Measurements from ENCODE around the gene PIM2. TPM values are rescaled to one million over a fixed set of nuclear protein-coding genes. Genes with fewer than 3 reads are reported as not detected.
"Not testable (repeated sequence)": the region's sequence is repeated elsewhere in the genome, so short reads cannot be mapped to it uniquely, and the experiment has no call there.

PIM2 gene
- total RNA-seq, 1 experiment from 2014 or later: 15.6 TPM

DNA sequence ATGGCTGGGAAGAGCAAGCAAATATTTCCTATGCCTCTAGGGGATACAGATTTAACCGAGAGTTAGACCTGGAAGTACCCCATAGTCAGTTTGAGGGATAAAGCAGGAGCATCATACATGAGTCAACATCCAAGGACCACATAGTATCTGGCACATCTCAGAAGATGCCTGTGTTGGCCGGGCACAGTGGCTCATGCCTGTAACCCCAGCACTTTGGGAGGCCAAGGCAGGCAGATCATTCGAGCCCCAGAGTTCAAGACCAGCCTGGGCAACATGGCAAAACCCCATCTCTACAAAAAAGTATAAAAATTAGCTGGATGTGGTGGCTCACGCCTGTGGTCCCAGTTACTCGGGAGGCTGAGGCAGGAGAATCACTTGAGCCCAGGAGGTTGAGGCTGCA is 32.2 kb downstream of the PIM2 start:
- H3K36me3 ChIP-seq (ENCODE audit: control insufficient read depth in 1 of 2, insufficient read depth in 2 of 2, low read length in 2 of 2); H3K27me3 ChIP-seq (ENCODE audit: insufficient read depth, low read length); RAD21 ChIA-PET (ENCODE audit: low non-redundant PET in 1 of 2, low total read pairs in 2 of 2, uncharacterized antibody in 2 of 2, unreplicated experiment in 2 of 2); intact Hi-C loops (cut with micrococcal nuclease); CTCF ChIA-PET; BruUV-seq (replicated peaks); H3K4me3 ChIP-seq (replicated peaks in 1 of 2; ENCODE audit: low read depth in 1 of 2, low read length in 2 of 2); DNase-seq (ENCODE audit: low read depth, low spot score); H3K4me2 ChIP-seq (ENCODE audit: low read length); H3K9me2 ChIP-seq (ENCODE audit: insufficient read depth); ATAC-seq; H3K79me2 ChIP-seq (ENCODE audit: insufficient read depth, low read length); POLR2A ChIA-PET; H2AFZ ChIP-seq (ENCODE audit: low read depth, low read length, poor library complexity, severe bottlenecking); H3K9me3 ChIP-seq (ENCODE audit: control insufficient read depth in 1 of 2, insufficient read depth in 1 of 2, low read depth in 1 of 2, low read length in 2 of 2); H4K20me1 ChIP-seq (ENCODE audit: insufficient read depth); H3K4me1 ChIP-seq (ENCODE audit: control insufficient read depth in 1 of 2, insufficient read depth in 2 of 2, low read length in 2 of 2); H3K27ac ChIP-seq (ENCODE audit: low read depth, low read length); H3K9ac ChIP-seq (ENCODE audit: low read length): not testable (repeated sequence)

DNA sequence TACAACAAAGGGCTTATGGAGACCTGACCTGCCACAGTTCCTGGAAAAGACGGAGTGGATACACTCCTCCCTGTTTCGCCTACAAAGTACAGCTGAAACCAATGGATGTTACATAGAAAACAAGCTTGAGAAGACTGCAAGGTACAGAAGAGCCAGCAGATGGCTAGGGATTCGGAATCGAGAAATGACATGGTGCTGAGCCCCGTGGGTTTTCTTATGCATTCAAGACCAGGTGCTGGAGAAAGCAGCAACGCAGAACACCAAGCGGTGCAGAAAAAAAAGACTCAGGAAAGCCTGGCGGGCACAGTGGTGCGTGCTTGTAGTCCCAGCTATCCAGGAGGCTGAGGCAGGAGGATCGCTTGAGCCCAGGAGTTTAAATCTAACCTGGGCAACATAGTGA is 35.1 kb downstream of the PIM2 start:
- BruUV-seq (replicated peaks): no TSS peak
- no peak overlapping the region for H3K4me2 ChIP-seq (ENCODE audit: low read length)

DNA sequence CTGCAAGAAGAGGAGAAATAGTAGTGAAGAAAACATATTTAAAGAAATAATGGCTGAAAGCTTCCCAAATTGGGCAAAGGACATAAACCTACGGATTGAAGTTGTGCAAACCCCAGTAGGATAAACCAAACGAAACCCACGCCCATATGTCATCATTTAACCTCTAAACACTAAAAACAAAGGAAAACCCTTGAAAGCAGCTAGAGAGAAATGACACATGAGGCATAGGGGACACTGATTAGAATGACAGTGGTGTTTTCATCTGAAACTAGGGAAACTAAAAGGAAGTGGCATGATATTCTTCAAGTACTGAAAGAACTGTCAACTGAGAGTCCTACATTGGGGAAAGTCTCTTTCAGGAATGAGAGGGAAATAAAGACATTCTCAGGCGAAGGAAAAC is 41.9 kb downstream of the PIM2 start:
- RAD21 ChIA-PET (ENCODE audit: low non-redundant PET in 1 of 2, low total read pairs in 2 of 2, uncharacterized antibody in 2 of 2, unreplicated experiment in 2 of 2); H3K9me3 ChIP-seq (ENCODE audit: control insufficient read depth in 1 of 2, insufficient read depth in 1 of 2, low read depth in 1 of 2, low read length in 2 of 2); POLR2A ChIA-PET; H3K36me3 ChIP-seq (ENCODE audit: control insufficient read depth in 1 of 2, insufficient read depth in 2 of 2, low read length in 2 of 2); ATAC-seq; intact Hi-C loops (cut with micrococcal nuclease); H2AFZ ChIP-seq (ENCODE audit: low read depth, low read length, poor library complexity, severe bottlenecking); BruUV-seq (replicated peaks); CTCF ChIA-PET; H4K20me1 ChIP-seq (ENCODE audit: insufficient read depth); H3K27me3 ChIP-seq (ENCODE audit: insufficient read depth, low read length); DNase-seq (ENCODE audit: low read depth, low spot score); H3K9ac ChIP-seq (ENCODE audit: low read length); H3K4me3 ChIP-seq (replicated peaks in 1 of 2; ENCODE audit: low read depth in 1 of 2, low read length in 2 of 2); H3K79me2 ChIP-seq (ENCODE audit: insufficient read depth, low read length); H3K4me1 ChIP-seq (ENCODE audit: control insufficient read depth in 1 of 2, insufficient read depth in 2 of 2, low read length in 2 of 2); H3K27ac ChIP-seq (ENCODE audit: low read depth, low read length); H3K4me2 ChIP-seq (ENCODE audit: low read length); H3K9me2 ChIP-seq (ENCODE audit: insufficient read depth): not testable (repeated sequence)

More for the DNA sequence above, 35.1 kb downstream of the PIM2 start:
- Histone ChIP-seq H3K9ac (ENCODE audit: low read length) (no peak overlapping the region), H3K4me1 (ENCODE audit: control insufficient read depth in 1 of 2, insufficient read depth in 2 of 2, low read length in 2 of 2) (no peaks in the 10 kb centered on the region), H3K79me2 (ENCODE audit: insufficient read depth, low read length) (no peaks in the 10 kb centered on the region), H3K9me3 (ENCODE audit: control insufficient read depth in 1 of 2, insufficient read depth in 1 of 2, low read depth in 1 of 2, low read length in 2 of 2) (no peaks in the 10 kb centered on the region), H4K20me1 (ENCODE audit: insufficient read depth) (no peaks in the 10 kb centered on the region), H3K9me2 (ENCODE audit: insufficient read depth) (no peaks in the 10 kb centered on the region), H3K27ac (ENCODE audit: low read depth, low read length) (no peak overlapping the region), H2AFZ (ENCODE audit: low read depth, low read length, poor library complexity, severe bottlenecking) (no peak overlapping the region), H3K36me3 (ENCODE audit: control insufficient read depth in 1 of 2, insufficient read depth in 2 of 2, low read length in 2 of 2) (no peaks in the 10 kb centered on the region), H3K4me3 (replicated peaks in 1 of 2; ENCODE audit: low read depth in 1 of 2, low read length in 2 of 2) (no peak overlapping the region), H3K27me3 (ENCODE audit: insufficient read depth, low read length) (no peaks in the 10 kb centered on the region)
- CTCF ChIA-PET: no interaction called here
- TF ChIP-seq EGR1 (IDR thresholded peaks at IDR 0.05; ENCODE audit: low read depth) (no peak), SRF (IDR thresholded peaks at IDR 0.05; ENCODE audit: low read depth) (no peak), TCF7L2 (IDR thresholded peaks at IDR 0.05; ENCODE audit: borderline replicate concordance, extremely low read depth, insufficient read depth, insufficient read length) (no peak)
- no peak for DNase-seq (ENCODE audit: low read depth, low spot score)
- ATAC-seq: no peak
- POLR2A ChIA-PET: no interaction called here
- RAD21 ChIA-PET (ENCODE audit: low non-redundant PET in 1 of 2, low total read pairs in 2 of 2, uncharacterized antibody in 2 of 2, unreplicated experiment in 2 of 2): no interaction called here
- intact Hi-C loops (cut with micrococcal nuclease): no loop called here

DNA sequence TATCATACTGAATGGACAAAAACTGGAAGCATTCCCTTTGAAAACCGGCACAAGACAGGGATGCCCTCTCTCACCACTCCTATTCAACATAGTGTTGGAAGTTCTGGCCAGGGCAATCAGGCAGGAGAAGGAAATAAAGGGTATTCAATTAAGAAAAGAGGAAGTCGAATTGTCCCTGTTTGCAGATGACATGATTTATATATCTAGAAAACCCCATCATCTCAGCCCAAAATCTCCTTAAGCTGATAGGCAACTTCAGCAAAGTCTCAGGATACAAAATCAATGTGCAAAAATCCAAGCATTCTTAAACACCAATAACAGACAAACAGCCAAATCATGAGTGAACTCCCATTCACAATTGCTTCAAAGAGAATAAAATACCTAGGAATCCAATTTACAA is 46.8 kb downstream of the PIM2 start:
- BruUV-seq (replicated peaks); intact Hi-C loops (cut with micrococcal nuclease); ATAC-seq; H3K4me2 ChIP-seq (ENCODE audit: low read length); POLR2A ChIA-PET; DNase-seq (ENCODE audit: low read depth, low spot score); RAD21 ChIA-PET (ENCODE audit: low non-redundant PET in 1 of 2, low total read pairs in 2 of 2, uncharacterized antibody in 2 of 2, unreplicated experiment in 2 of 2); H3K79me2 ChIP-seq (ENCODE audit: insufficient read depth, low read length); H3K27ac ChIP-seq (ENCODE audit: low read depth, low read length); H3K9me3 ChIP-seq (ENCODE audit: control insufficient read depth in 1 of 2, insufficient read depth in 1 of 2, low read depth in 1 of 2, low read length in 2 of 2); CTCF ChIA-PET; H2AFZ ChIP-seq (ENCODE audit: low read depth, low read length, poor library complexity, severe bottlenecking); H3K9ac ChIP-seq (ENCODE audit: low read length); H3K4me3 ChIP-seq (replicated peaks in 1 of 2; ENCODE audit: low read depth in 1 of 2, low read length in 2 of 2); H4K20me1 ChIP-seq (ENCODE audit: insufficient read depth); H3K36me3 ChIP-seq (ENCODE audit: control insufficient read depth in 1 of 2, insufficient read depth in 2 of 2, low read length in 2 of 2); H3K27me3 ChIP-seq (ENCODE audit: insufficient read depth, low read length); H3K9me2 ChIP-seq (ENCODE audit: insufficient read depth): not testable (repeated sequence)
- H3K4me1 ChIP-seq (ENCODE audit: control insufficient read depth in 1 of 2, insufficient read depth in 2 of 2, low read length in 2 of 2): peaks cover 3 to 13% of the 10 kb centered on the region in 2 experiments
